RCC 7860 (cell line): Measurements from ENCODE around the gene POLD1.
A peak's percentile ranks its signal among the peaks of the same experiment; 100 is the strongest.
"Not testable (repeated sequence)": the region's sequence is repeated elsewhere in the genome, so short reads cannot be mapped to it uniquely, and the experiment has no call there.

Source experiments
- DNase-seq: peaks from one replicate; pipeline ENCODE4 v3.0.0-alpha.2; 2015; ENCODE audit warnings: low spot score
- FAIRE-seq: peaks from 2 replicates; lab custom pipeline; 2012; peaks lifted over from hg19 to GRCh38; lab: Jason Lieb, UNC

The POLD1 gene

DNA sequence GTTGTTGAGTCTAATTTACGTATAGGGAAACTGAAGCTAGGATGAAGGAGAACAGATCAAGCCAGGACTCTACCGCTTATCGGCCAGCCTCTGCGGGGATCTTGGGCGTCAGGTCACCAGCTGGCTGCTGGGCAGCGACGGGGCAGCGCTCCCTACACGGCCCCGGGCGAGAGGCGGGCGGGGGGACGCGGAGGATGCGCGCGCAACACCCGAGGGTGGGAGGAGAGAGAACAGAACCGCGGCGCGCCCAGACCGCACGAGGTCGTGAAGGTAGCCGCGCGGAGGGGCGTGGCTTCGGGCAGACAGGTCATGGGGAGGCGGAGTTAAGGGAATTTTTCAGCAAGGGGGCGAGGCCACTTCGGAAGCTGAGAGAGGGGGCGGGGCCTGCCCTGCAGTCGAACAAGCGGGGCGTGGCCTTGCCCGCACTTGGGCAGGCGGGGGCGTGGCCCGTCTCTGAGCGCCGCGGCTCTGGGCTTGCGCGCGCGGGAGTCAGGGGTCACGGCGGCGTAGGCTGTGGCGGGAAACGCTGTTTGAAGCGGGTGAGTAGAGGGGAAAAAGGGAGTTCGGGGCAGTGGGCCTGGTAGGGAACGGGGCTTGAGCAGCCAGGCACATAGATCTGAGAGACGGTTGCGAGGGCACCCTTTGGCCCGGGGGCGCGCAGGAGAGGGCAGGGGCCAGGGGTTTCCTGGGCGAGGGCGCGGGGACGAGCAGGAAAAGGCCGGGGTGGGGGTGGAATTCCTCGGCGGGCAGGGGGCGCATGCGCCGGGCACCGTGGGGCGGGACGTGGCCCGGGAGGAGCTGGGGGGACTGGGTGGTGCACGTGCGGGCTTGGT lies at the start of gene POLD1:
POLD1 (plus strand) TSS at position 496 of the 833 bp plus-strand sequence. CDS start 14,505 bp downstream, outside the sequence.
- DNase-seq (peak; percentile 93), FAIRE-seq (peak; percentile 65)

- no peak for FAIRE-seq
- DNase-seq: no peak
These were observed 49.3 kb upstream of the POLD1 start for GRCh38 chr19:50334741-50335421.

GRCh38 chr19:50337031-50337430 lies 47.1 kb upstream of the POLD1 start:
- not testable (repeated sequence) for DNase-seq, FAIRE-seq

- no peak for FAIRE-seq
These were observed 43.8 kb upstream of the POLD1 start for GRCh38 chr19:50340331-50340730.

GRCh38 chr19:50341091-50341564 lies 43.0 kb upstream of the POLD1 start:
- DNase-seq (no peak), FAIRE-seq (no peak)

More at GRCh38 chr19:50340331-50340730, 43.8 kb upstream of the POLD1 start:
- no peak for DNase-seq

- DNase-seq (no peak), FAIRE-seq (no peak)
These were observed 39.4 kb upstream of the POLD1 start for GRCh38 chr19:50344661-50345318.

DNA sequence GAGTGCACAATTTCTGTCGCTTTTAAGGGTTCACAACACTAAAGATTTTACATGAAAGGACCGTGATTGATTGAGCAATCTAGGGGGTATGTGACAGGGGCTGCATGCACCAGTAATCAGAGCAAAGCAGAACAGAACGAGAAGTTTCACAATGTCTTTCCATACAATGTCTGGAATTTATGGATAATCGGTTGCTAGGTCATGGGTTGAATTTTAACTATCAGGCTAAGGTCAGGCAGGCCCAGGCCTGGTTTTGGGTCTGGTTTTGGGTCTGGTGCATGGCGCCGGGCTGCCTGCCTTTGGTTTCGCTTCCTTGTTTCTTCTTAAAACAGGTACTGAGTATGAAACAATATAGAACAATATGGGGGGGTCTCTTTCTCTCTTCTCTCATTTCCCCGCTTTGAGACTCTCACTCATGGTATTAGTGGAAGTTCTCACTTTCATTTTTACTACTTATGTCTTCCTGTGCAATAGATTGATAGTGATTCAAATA lies 37.0 kb upstream of the POLD1 start:
- FAIRE-seq, DNase-seq: not testable (repeated sequence)

DNA sequence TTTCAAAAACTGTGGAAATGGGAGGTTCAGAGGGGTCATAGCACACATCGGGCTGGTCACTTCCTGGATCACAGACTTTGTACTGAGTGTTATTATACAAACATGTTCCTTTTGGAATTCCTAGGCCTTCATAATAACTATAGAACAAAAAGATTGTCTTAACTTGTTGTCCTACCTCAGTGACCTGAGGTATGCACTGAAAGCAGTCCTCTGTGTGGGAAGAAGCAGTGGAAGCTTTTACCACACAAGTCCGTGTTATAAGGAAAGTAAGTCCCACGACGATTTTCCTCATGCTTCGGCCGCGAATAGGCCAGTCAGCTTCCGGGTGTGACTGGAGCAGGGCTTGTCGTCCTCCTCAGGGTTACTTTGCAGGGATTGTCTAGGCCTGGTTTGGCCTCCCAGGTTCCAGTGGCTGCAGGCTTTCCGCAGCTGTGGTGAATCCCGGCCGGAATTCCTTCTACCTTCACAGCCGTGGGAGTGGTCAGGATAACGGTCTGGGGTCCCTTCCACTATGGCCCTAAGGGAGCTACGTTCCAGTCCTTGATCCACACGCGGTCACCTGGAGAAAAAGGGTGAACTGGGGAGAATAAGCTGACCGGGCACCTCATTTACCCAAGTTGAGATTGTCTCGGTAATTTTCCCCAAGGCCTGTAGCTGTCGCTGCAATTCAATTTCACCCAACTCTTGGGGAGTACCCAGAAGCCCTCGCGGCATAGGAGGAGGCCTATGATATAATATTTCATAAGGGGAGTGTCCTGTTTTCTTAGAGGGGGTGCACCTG lies 34.7 kb upstream of the POLD1 start:
- FAIRE-seq (no peak), DNase-seq (no peak)

GRCh38 chr19:50352242-50352641 lies 31.9 kb upstream of the POLD1 start:
- DNase-seq (no peak), FAIRE-seq (no peak)

DNA sequence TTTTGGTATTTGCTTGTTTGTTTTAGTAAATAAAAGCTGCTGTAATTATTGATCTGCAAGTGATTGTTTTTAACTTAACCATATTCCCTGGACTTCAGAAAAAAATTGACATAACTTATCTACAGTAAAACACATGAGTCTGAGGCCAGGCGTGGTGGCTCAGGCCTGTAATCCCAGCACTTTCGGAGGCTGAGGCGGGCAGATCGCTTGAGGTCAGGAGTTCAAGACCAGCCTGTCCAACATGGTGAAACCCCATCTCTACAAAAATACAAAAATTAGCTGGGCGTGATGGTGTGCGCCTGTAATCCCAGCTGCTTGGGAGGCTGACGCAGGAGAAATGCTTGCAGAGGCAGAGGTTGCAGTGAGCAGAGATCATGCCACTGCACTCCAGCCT lies 30.7 kb upstream of the POLD1 start:
- not testable (repeated sequence) for FAIRE-seq, DNase-seq

GRCh38 chr19:50356691-50357177 lies 27.4 kb upstream of the POLD1 start:
- DNase-seq (no peak), FAIRE-seq (no peak)

GRCh38 chr19:50357178-50358100 lies 26.7 kb upstream of the POLD1 start:
- FAIRE-seq (no peak), DNase-seq (no peak)

GRCh38 chr19:50358483-50359327 lies 25.4 kb upstream of the POLD1 start:
- DNase-seq: no peak
- no peak for FAIRE-seq

DNA sequence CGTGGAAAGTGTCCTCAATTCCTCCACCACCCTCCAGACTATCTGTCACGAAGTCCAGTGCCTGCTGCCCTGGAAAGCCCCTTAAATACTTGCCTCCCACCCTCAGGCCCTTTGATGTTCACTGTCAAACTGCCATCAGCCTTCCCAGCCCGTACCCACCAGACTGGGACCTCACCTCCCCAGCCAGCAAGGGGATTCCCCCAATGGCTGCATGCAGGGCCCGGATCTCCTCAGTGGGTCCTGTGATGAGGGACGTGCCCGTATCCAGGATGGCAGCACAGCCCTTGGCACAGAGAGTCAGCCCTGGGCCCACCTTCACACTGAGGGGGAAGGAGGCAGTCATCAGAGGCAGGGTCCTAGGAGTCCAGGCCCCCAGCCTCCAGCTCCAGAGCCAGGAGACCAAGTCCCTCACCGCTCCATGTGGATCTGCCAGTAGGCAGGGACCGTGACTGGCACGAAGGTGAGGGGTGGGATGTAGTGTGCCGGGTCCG lies 24.8 kb upstream of the POLD1 start:
- FAIRE-seq: no peak

DNA sequence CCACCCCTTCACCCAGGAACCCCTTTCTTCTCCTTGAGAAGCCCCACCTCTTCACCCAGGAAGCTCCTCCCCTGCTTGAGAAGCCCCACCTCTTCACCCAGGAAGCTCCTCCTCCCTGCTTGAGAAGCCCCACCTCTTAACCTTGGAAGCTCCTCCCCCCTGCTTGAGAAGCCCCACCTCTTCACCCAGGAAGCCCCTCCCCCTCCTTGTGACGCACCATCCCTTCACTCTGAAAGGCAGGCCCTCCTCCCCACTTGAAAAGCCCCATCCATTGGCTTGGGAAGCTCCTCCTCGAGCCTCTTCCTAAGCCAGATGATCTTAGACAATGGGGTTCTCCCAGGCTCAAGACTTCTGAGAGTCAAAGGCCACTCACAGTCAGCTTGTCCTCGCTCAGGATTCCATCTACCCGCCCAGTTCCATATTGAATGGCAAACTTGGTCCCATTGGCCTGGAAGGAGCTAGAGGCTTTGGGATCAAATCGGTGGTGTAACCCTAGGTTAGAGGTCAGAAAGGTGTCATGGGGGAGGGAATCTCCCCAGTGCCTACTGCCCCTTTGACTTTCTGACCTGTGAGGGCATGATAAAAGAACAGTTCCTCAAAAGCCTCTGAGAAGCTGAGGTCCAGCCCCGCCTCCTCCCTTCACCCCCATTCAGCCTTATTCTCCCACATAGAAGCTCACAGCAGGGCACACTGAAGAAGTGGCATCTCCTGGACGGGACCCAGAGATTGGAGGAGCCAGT lies 22.7 kb upstream of the POLD1 start:
- no peak for FAIRE-seq
- DNase-seq: no peak

More for the DNA sequence above, 24.8 kb upstream of the POLD1 start:
- DNase-seq: no peak

GRCh38 chr19:50362030-50362412 lies 22.1 kb upstream of the POLD1 start:
- DNase-seq (no peak), FAIRE-seq (no peak)

DNA sequence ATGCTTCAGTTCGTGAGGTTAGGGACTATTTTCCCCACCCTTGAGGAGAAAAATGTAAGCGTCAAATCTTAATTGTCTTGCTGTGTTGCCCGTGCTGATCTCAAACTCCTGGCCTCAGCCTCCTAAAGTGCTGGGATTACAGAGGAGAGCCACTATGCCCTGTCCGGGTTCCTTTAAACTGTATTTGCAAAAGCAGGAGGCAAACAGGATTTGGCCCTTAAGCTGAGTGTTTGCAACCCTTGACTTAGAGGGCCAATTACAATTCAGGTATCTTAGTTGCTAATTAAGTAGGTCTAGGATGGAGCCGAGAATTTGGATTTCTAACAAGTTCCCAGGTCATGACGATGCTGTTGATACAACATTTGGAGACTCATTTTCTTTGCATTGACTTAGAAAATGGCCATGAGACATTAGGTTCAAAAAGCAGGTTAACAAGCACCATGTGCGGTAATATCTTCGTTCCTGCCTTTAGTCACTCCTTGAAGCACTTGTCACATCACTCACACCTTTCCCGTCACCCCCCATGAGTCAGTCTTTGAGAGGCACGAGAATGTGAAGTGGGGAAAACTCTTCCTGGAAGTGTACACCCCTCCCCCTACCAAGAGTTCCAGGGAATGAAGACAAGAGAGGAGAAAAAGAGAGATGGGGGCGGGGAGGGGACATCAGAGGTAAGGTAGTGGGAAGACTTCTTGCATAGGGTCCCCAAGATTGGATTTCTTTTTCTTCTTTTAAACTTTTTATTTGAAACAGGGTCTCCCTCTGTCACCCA lies 21.3 kb upstream of the POLD1 start:
- DNase-seq (no peak), FAIRE-seq (no peak)
